Suprapubic skin (tissue), 4 donors: Measurements from ENCODE around the gene MED31. TPM values are rescaled to one million over a fixed set of nuclear protein-coding genes. Genes with fewer than 3 reads are reported as not detected.

Experiments
- DNase-seq, 2 donors: peaks; one replicate each; pipeline ENCODE4 v3.0.0-alpha.2; 2019; ENCODE audit warnings: low spot score in 2 of 2
- H3K27ac ChIP-seq: fragments of 200-600 bp; sonication (generic); one replicate; pipeline ENCODE4 v1.5.1; 2019
- H3K27me3 ChIP-seq: fragments of 200-600 bp; sonication (generic); one replicate; pipeline ENCODE4 v1.5.1; 2019
- H3K36me3 ChIP-seq: fragments of 200-600 bp; sonication (generic); one replicate; pipeline ENCODE4 v1.5.1; 2019
- H3K4me1 ChIP-seq: fragments of 200-600 bp; sonication (generic); one replicate; pipeline ENCODE4 v1.5.1; 2019
- H3K4me3 ChIP-seq: fragments of 200-600 bp; sonication (generic); one replicate; pipeline ENCODE4 v1.5.1; 2019; ENCODE audit warnings: mild to moderate bottlenecking
- H3K9me3 ChIP-seq: fragments of 200-600 bp; sonication (generic); one replicate; pipeline ENCODE4 v1.5.1; 2019
- CTCF ChIP-seq, 2 donors: fragments of 200-600 bp in 1 of 2; fragments of 450-650 bp in 1 of 2; sonication (generic) in 1 of 2; IDR thresholded peaks; one replicate each; pipeline ENCODE4 v1.5.1; 2016 to 2019; ENCODE audit warnings: antibody characterized with exemption in 2 of 2, mild to moderate bottlenecking in 1 of 2, moderate library complexity in 1 of 2
- EP300 ChIP-seq: sonication (generic); formaldehyde crosslinking; IDR thresholded peaks from one replicate; pipeline ENCODE4 v1.6.1; 2017; ENCODE audit warnings: antibody characterized with exemption
- POLR2A ChIP-seq, 2 donors: fragments of 450-650 bp; IDR thresholded peaks; one replicate each; pipeline ENCODE4 v1.6.1; 2017; ENCODE audit warnings: antibody characterized with exemption in 2 of 2, mild to moderate bottlenecking in 2 of 2, moderate library complexity in 2 of 2
- POLR2AphosphoS5 ChIP-seq, 3 donors: sonication (generic); formaldehyde crosslinking; IDR thresholded peaks; one replicate each; pipeline ENCODE4 v1.6.1; 2017; ENCODE audit warnings: antibody characterized with exemption in 3 of 3
- WGBS: methylation state at CpG from one replicate; pipeline ENCODE4 v1.1.5; 2018; 5-methylcytosine and 5-hydroxymethylcytosine counted together
- total RNA-seq, 4 donors: library from RNA; depleted of rRNA; stranded (reverse); fragments of >200 nt; gene quantifications; one replicate each; pipeline ENCODE4 v1.1.0, GENCODE V29; 2016

Gene MED31
- total RNA-seq, 4 donors from 2014 or later, result 9.3 to 19.2 (median 12.9) TPM

DNA sequence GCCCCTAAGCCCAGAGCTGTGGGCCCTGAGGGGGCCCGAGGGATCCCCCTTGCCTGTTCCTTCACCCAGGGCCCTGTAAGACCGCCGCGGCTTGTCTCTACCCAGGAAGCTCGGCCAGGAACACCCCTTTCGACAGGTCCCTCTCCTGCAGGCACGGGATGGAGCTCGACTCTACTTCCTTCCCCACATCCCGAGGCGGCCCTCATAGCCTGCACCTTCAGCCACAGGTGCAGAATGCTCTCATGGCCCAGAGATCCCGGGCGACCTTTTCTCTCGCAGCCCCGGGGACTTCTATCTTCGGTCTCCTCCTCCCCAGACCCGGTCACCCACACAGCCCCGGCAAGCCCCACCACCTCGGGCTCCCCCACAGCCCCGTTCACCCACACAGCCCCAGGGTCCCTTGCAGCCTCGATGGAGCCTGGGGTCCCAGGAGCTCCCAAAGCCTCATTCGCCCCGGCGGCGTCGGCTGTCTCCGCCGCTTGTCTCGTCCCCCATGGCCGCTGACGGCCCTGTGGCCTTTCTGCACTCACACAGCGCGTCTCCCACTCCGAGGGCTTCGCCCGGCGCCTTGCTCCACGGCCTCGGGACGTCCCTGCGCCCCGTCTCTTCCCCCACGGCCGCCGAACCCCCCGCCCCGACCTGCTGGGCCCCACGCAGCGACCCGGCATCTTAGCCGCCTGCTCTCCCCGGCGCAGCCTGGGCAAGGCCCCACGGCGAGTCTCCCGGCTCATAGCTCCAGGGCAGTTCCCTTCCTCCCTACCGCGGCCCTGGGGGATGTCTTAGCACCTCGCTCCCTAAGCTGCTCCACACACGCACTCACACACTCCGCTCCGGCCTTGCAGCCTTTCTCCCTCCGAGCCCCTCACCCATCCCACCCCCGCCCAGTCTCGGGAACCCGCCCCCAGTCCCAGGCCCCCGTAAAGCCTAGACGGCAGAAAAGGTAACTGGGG is 11.5 kb downstream of the MED31 start:
- no peaks in the 10 kb centered on the region for H3K27me3 ChIP-seq
- peaks cover 56% of the 10 kb centered on the region for H3K4me1 ChIP-seq
- TF ChIP-seq POLR2A (IDR thresholded peaks at IDR 0.05) (no peak), POLR2AphosphoS5 (IDR thresholded peaks at IDR 0.05) (no peak), EP300 (no peak), CTCF (IDR thresholded peaks at IDR 0.05) (no peak)
- 1% methylated on average over 49 of the region's 67 CpGs for WGBS
- H3K27ac ChIP-seq, result peak overlapping the region; percentile 86
- peaks cover 10% of the 10 kb centered on the region for H3K36me3 ChIP-seq
- DNase-seq, result no peak
- H3K4me3 ChIP-seq, result peak overlapping the region; percentile 89
- no peaks in the 10 kb centered on the region for H3K9me3 ChIP-seq

GRCh38 chr17:6639014-6639585 is 12.3 kb downstream of the MED31 start:
- H3K4me3 ChIP-seq, result peak overlapping the region; percentile 89
- TF ChIP-seq EP300 (no peak), CTCF (IDR thresholded peaks at IDR 0.05) (no peak), POLR2AphosphoS5 (IDR thresholded peaks at IDR 0.05) (no peak), POLR2A (IDR thresholded peaks at IDR 0.05) (no peak)
- no peak for DNase-seq
- no peak overlapping the region for H3K27ac ChIP-seq
- H3K27me3 ChIP-seq, result no peaks in the 10 kb centered on the region
- WGBS, result 5% methylated on average over 4 of the region's 15 CpGs
- H3K4me1 ChIP-seq, result peaks cover 51% of the 10 kb centered on the region
- peaks cover 10% of the 10 kb centered on the region for H3K36me3 ChIP-seq
- no peaks in the 10 kb centered on the region for H3K9me3 ChIP-seq

DNA sequence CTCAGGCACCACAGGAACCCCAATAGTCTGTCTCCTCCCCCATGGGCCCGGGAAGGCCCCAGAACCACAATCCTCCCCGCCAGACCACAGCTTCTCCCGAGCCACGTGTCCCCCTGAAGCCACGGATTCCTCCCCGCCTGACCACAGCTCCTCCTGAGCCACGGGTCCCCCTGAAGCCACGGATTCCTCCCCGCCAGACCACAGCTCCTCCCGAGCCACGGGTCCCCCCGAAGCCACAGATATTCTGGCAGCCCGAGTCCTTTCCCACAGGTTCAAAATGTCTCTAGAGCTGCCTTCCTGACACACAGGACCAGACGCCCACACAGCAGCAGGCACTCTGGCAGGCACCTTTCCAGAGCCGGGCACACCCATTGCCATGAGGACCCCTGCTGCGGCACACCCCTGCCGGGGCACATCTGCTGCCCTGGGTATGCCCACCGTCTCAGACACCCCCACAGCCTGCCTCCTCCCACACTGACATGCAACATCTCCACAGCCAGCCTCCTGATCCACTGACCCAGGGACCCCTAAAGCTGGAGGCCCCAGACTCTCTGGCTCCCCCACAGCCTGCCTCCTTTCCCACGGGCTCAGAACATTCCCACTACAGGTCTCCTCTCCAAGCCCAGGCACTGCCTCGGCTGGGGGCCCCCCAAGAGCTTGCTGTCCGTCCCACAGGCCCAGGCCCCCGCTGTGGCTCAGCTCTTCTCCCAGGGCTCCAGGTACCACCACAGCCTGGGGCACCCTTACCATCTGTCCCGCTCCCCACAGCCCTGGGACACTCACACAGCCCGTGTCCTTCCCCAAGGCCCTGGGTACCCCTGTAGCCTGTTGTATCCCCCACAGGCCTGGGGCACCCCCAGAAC is 13.1 kb downstream of the MED31 start:
- Histone ChIP-seq H3K27me3 (no peaks in the 10 kb centered on the region), H3K4me3 (no peak overlapping the region), H3K4me1 (peaks cover 45% of the 10 kb centered on the region), H3K27ac (no peak overlapping the region), H3K36me3 (peaks cover 12% of the 10 kb centered on the region), H3K9me3 (no peaks in the 10 kb centered on the region)
- no peak for DNase-seq
- 84% methylated on average over 23 of the region's 24 CpGs for WGBS
- TF ChIP-seq POLR2A (IDR thresholded peaks at IDR 0.05), result no peak
- no peak for TF ChIP-seq EP300
- TF ChIP-seq CTCF (IDR thresholded peaks at IDR 0.05), result no peak
- no peak for TF ChIP-seq POLR2AphosphoS5 (IDR thresholded peaks at IDR 0.05)

DNA sequence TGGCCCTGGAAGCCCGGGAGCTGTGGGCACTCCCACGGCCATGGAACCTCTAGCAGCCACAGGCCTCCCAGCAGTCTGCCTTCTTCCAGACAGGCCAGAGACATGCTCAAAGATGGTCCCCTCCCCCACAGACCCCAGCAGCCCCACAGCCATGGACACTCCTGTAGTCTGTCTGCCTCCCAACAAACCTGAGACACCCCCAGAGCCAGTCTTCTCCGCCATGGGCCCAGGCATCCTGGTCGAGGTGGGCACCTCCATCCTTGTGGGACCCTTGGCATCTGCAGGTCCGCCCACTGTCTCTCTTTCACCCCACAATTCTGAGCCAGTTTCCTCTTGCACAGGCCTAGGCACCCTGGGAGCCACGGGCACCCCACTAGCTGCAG is 14.0 kb downstream of the MED31 start:
- Histone ChIP-seq H3K36me3 (peaks cover 20% of the 10 kb centered on the region), H3K4me1 (peaks cover 37% of the 10 kb centered on the region), H3K4me3 (no peak overlapping the region), H3K27ac (no peak overlapping the region), H3K9me3 (no peaks in the 10 kb centered on the region), H3K27me3 (no peaks in the 10 kb centered on the region)
- 90% methylated on average over 6 of the region's 6 CpGs for WGBS
- TF ChIP-seq EP300, result no peak
- TF ChIP-seq POLR2A (IDR thresholded peaks at IDR 0.05), result no peak
- TF ChIP-seq CTCF (IDR thresholded peaks at IDR 0.05), result no peak
- TF ChIP-seq POLR2AphosphoS5 (IDR thresholded peaks at IDR 0.05), result no peak
- no peak for DNase-seq
